ENCODE measurements around the gene SELENOP. TPM values are rescaled to one million over a fixed set of nuclear protein-coding genes. Genes with fewer than 3 reads are reported as not detected.
A peak's percentile ranks its signal among the peaks of the same experiment; 100 is the strongest.

The SELENOP gene, protein sequence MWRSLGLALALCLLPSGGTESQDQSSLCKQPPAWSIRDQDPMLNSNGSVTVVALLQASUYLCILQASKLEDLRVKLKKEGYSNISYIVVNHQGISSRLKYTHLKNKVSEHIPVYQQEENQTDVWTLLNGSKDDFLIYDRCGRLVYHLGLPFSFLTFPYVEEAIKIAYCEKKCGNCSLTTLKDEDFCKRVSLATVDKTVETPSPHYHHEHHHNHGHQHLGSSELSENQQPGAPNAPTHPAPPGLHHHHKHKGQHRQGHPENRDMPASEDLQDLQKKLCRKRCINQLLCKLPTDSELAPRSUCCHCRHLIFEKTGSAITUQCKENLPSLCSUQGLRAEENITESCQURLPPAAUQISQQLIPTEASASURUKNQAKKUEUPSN
- total RNA-seq = 884 TPM
- long read RNA-seq, transcript SELENOP-208 (6 exons, 787 nt) = minor isoform, 16 of 1,156 reads
- long read RNA-seq, transcript SELENOP-214 (5 exons, 2,243 nt) = major isoform, 1,080 of 1,156 reads
- long read RNA-seq, transcript SELENOP-202 (3 exons, 799 nt) = minor isoform, 12 of 1,156 reads
- long read RNA-seq, partial matches to known transcripts = 12 of 1,156 reads
- long read RNA-seq, other reads (novel, unspliced or antisense) = 25 of 1,156 reads

DNA sequence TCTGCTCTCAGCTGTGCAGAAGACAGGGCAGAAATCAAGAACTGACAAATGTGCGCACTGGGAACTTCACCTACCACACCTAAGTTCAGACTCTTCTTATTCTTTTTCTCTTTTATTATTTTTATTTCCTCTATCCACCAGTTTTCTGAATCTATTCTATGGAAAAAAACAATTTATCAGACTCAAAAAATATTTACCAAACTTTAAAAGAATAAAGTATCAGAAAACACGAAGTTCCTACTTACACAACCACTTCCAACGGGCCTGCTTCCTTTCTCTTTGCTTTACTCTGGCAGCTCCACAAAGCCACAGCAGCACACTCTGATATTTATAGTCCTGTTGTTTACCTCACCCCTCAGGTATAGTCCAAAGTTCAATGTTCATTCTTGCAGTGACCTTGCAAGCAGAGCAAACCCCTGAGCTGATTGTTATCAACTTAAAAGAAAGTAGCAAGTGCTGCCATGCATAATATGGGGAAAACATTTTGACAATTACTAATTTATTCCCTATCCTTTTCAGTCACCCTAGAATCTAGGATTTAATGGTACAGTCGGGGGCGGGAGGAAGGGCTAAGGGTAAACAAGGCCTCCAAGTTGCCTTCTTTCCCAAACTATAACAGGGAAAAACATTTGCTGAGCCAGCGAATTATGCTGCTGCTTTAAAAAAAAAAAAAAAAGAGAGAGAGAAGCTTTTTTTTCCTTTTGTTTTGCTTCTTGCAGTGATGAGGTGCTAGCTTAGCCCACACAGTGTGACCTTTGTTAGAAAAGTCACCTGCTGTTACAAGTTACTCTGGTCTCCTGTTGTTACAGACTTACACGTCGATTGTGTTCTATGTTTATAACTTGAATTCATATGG lies at the start of gene SELENOP:
Gene SELENOP, minus strand, starts transcription at position 302 of the 856 bp plus-strand sequence. CDS start 3,539 bp downstream, outside the sequence.
- H3K27me3 ChIP-seq = no peaks in the 10 kb centered on the region
- H3K4me1 ChIP-seq = peaks cover 14% of the 10 kb centered on the region
- no peak for DNase-seq
- intact Hi-C loops (cut with DNase I) = no loop called here
- H3K9me3 ChIP-seq = no peaks in the 10 kb centered on the region
- peaks cover 11% of the 10 kb centered on the region for H3K36me3 ChIP-seq
- H3K27ac ChIP-seq = peak within 1 kb of the TSS; percentile 88
- TF ChIP-seq, protein P1, sequence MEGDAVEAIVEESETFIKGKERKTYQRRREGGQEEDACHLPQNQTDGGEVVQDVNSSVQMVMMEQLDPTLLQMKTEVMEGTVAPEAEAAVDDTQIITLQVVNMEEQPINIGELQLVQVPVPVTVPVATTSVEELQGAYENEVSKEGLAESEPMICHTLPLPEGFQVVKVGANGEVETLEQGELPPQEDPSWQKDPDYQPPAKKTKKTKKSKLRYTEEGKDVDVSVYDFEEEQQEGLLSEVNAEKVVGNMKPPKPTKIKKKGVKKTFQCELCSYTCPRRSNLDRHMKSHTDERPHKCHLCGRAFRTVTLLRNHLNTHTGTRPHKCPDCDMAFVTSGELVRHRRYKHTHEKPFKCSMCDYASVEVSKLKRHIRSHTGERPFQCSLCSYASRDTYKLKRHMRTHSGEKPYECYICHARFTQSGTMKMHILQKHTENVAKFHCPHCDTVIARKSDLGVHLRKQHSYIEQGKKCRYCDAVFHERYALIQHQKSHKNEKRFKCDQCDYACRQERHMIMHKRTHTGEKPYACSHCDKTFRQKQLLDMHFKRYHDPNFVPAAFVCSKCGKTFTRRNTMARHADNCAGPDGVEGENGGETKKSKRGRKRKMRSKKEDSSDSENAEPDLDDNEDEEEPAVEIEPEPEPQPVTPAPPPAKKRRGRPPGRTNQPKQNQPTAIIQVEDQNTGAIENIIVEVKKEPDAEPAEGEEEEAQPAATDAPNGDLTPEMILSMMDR (IDR thresholded peaks at IDR 0.05) = no peak
- ATAC-seq = peak; percentile 94
- peak within 1 kb of the TSS; percentile 64 for H3K4me3 ChIP-seq

DNA sequence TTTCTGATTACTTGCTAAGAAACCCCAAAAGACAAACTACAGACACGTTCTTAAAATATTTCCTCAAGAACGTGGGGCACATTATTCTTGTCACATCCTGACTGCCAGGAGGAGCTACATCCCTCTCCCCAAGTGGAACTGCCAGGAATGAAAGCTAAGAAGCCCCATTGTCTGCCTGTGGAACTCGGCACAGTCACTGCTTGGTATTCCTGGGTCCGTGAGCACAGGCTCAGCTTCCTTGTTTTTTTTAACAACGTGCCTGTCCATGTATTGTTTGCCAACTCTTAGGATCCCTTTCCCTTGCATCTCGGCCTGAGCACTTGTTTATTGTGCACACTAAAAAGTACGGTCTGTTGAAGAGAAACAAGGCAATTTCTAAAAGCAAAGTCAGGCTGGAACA lies 47.0 kb upstream of the SELENOP start:
- intact Hi-C loops (cut with DNase I) = no loop called here
- no peaks in the 10 kb centered on the region for H3K9me3 ChIP-seq
- H3K27ac ChIP-seq = no peak overlapping the region
- no peaks in the 10 kb centered on the region for H3K36me3 ChIP-seq
- peaks cover 5% of the 10 kb centered on the region for H3K4me1 ChIP-seq
- no peak overlapping the region for H3K4me3 ChIP-seq
- ATAC-seq = no peak
- no peaks in the 10 kb centered on the region for H3K27me3 ChIP-seq
- no peak for DNase-seq
- TF ChIP-seq, protein P1 (IDR thresholded peaks at IDR 0.05) = no peak

DNA sequence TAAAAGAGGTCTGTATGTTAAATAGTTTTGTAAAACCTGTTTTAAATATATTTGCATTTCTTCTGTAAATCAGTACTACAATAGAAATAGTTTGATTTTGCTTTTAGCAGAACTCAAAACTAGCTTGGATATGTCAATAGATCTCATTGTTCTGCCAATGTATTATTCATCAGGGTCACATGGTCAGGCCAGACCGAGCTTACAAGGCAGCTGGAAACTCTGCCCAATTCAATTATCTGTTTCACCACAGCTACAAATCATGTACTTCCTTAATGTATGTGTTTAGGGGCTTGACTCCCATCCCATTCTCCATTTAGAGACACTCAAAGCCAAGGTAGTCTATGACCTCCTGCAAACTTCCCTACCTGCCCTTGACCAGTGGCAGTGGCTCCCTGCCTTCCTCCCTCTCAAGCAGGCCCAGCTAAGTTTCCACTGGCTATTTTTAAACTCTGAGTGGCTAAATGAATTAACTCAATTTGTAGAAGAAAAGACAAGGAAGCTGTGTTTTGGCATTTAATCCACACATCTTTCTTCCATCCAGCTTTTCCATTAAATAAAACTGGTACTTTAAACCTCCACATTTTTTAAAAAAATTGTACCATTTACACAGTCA lies 46.4 kb upstream of the SELENOP start:
- ATAC-seq = no peak

DNA sequence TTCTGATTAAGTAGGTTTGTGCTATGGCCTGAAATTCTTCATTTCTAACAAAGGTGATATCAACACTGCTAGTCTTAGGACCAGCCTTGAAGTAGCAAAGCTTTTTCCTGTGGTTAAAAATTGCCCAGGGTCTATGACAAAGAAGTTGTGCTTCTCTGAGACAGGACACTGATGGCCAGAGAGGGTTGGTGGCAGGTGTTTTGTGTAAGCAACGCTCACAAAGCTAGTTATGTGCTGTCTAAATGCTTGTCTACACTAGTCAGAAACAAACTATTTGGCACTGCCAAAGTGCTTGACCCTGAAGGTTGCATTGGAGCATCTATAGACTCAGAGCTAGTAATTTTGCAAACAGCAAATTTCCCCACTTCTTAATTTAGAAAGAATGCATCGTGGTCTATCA lies 44.1 kb upstream of the SELENOP start:
- no peak for DNase-seq
- no peaks in the 10 kb centered on the region for H3K9me3 ChIP-seq
- ATAC-seq = peak; percentile 50
- H3K36me3 ChIP-seq = no peaks in the 10 kb centered on the region
- H3K27me3 ChIP-seq = no peaks in the 10 kb centered on the region
- H3K4me1 ChIP-seq = peaks cover 5% of the 10 kb centered on the region
- intact Hi-C loops (cut with DNase I) = no loop called here
- no peak overlapping the region for H3K4me3 ChIP-seq
- TF ChIP-seq, protein P1 (IDR thresholded peaks at IDR 0.05) = no peak
- H3K27ac ChIP-seq = peak overlapping the region; percentile 32

More for the DNA sequence above, 46.4 kb upstream of the SELENOP start:
- intact Hi-C loops (cut with DNase I) = no loop called here
- H3K4me1 ChIP-seq = peaks cover 5% of the 10 kb centered on the region
- no peaks in the 10 kb centered on the region for H3K36me3 ChIP-seq
- no peak overlapping the region for H3K4me3 ChIP-seq
- TF ChIP-seq, protein P1 (IDR thresholded peaks at IDR 0.05) = no peak
- H3K27ac ChIP-seq = peak overlapping the region; percentile 43
- H3K27me3 ChIP-seq = no peaks in the 10 kb centered on the region
- no peak for DNase-seq
- H3K9me3 ChIP-seq = no peaks in the 10 kb centered on the region

DNA sequence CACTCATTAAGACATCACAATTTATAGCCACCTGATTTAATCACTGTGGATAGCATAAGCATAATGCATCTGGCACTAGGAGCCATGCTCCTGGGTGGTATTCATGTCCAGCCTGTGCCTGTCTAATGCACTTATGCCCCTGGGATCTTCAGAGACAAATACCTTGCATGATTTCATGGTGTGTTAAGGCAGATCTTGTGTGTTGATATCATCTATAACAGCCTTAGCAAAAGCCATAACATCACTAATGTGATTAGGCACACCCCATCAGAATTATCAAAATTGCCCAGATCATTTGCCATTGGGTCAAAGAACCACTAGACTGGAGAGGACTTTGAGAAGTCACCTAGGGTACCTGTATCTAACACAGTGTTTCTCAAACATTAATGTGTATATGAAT lies 43.7 kb upstream of the SELENOP start:
- peak overlapping the region; percentile 32 for H3K27ac ChIP-seq
- ATAC-seq (no peak), DNase-seq (no peak)
- TF ChIP-seq, protein P1 (IDR thresholded peaks at IDR 0.05) = no peak
- intact Hi-C loops (cut with DNase I) = no loop called here
- no peaks in the 10 kb centered on the region for H3K27me3 ChIP-seq
- no peaks in the 10 kb centered on the region for H3K9me3 ChIP-seq
- peaks cover 5% of the 10 kb centered on the region for H3K4me1 ChIP-seq
- no peaks in the 10 kb centered on the region for H3K36me3 ChIP-seq
- no peak overlapping the region for H3K4me3 ChIP-seq
